Measurements from ENCODE around the gene DNAJC13.

DNA sequence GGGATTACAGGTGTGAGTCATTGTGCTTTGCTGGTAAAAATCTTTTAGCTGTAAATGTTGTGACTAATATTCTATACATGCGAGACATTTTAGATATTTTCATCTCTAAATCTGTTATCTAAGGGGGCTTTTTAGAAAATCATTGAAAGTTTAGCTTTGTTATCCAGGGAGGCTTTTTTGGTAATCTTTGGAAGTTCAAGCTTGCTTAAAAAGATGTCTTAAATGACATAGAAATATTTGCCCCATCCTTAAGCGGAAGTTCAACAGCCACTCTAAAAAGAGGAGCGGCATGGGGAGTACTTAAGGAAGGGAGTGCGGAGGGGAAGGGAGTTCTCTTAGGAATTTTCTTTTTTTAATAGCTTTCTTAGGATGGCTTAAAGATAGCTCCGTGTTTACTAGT is 26.1 kb downstream of the DNAJC13 start:
- TF ChIP-seq CTCF (IDR thresholded peaks at IDR 0.05 in 4 of 5, conservative IDR thresholded peaks at IDR 0.05 in 1 of 5) (no peak), POLR2A (IDR thresholded peaks at IDR 0.05) (no peak)

Measured in gastrocnemius medialis (tissue), 4 donors.